ENCODE measurements around the gene ACRBP.

- TF ChIP-seq POLR2A (IDR thresholded peaks at IDR 0.05; ENCODE audit: low read depth) (no peak), CTCF (IDR thresholded peaks at IDR 0.05) (no peak)
Observed at GRCh38 chr12:6592087-6592486, 55.1 kb downstream of the ACRBP start.

Measured in esophagus muscularis mucosa (tissue), 3 donors.